ENCODE measurements around the gene PRPF39.
"Not testable (repeated sequence)": the region's sequence is repeated elsewhere in the genome, so short reads cannot be mapped to it uniquely, and the experiment has no call there.

PRPF39 gene

DNA sequence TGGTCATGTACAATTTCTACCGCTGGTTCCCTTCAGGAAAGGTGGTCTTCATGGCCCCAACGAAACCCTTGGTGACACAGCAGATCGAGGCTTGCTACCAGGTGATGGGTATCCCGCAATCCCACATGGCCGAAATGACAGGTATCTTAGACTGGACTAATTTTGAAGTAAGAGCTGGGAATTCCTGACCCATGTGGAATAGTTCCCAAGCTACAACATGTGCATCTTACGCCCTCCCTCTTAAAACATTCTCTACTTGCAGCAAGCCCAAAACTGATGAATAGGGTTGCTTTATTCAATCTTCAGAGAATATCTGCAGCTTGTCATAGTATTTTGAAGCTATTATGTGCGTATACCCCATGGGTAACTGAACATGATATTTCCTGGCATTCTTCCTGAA, 52.5 kb downstream of the PRPF39 start:
- DNase-seq (ENCODE audit: low spot score) = peak; percentile 12

DNA sequence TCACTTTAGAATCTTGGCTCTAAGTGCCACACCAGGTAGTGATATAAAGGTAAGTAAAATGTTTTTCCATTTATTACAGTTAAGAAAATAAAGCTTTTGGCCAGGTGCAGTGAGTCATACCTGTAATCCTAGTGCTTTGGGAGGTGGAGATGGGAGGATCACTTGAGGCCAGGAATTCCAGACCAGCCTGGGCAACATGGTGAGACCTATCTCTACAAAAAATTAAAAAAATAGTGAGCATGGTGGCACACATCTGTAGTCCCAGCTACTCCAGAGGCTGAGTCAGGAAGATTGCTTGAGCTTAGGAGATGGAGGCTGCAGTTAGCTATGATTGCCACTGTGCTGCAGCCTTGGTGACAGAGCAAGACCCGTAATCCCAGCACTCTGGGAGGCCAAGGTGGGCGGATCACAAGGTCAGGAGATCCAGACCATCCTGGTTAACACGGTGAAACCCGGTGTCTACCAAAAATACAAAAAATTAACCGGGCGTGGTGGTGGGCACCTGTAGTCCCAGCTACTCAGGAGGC, 56.8 kb downstream of the PRPF39 start:
- DNase-seq (ENCODE audit: low spot score) = no peak

DNA sequence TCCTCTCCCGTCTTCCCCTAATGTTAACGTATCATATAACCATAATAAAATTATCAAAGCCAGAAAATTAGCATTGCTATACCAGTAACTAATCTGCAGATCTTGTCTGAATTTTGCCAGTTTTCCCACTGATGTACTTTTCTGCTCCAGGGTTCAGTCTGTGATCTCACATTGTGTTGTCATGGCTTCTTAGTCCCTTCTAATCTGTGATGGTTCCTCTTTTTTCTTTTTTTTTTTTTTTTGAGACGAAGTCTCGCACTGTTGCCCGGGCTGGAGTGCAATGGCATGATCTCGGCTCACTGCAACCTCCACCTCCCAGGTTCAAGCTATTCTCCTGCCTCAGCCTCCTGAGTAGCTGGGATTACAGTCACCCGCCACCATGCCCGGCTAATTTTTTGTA, 58.2 kb downstream of the PRPF39 start:
- DNase-seq (ENCODE audit: low spot score) = not testable (repeated sequence)

DNA sequence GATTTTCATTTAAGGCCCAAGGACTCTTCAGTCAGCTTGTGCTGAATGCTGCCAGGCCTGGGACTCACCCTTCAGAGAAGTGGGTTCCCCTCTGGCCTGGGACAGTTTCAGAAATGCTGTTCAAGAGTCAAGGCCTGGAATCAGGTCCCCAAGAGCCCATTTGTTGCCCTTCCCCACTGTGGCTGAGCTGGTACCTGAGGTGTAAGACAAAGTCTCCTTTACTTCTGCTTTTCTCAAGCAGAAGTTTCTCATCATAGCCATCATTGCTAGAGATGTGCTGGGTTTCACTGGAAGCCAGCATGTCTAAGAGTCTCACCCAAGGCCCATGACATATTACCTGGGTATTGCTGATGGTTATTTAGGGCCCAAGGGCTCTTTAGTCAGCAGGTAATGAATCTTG, 60.7 kb downstream of the PRPF39 start:
- DNase-seq (ENCODE audit: low spot score) = no peak

DNA sequence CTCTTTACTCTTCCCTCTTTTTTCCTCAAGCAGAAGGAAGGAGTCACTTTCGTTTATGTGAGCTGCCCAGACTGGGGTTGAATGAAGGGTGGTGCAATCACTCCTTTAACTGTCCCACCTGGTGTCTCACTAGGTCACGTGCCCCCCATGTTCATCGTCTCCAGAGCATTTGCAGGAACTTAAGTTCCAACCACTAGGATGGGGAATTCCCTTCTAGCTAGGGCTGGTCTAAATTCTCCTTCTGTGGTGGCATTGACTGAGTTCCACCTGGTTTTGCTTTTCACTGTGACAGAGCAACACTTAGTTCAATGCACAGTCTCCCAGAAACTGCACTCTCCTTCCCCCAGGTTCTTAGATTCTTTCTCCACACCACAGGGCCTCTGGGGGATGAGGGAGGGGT, 61.3 kb downstream of the PRPF39 start:
- no peak for DNase-seq (ENCODE audit: low spot score)

DNA sequence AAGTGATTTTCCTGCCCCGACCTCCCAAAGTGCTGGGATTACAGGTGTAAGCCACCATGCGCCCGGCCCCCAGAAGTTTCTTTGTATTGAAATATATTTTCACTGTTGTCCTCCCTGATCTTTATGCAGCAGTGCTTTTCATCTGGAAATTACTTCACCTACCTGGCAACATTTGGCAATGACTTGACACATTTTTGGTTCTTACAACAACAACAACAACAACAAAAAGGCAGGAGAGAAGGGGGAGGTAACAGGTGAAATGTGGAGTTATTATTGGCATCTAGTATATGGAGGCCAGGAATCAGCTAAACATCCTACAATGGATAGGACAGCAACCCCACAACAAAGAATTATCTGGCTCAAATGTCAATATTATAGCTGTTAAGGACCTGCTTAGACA, 65.7 kb downstream of the PRPF39 start:
- no peak for DNase-seq (ENCODE audit: low spot score)

DNA sequence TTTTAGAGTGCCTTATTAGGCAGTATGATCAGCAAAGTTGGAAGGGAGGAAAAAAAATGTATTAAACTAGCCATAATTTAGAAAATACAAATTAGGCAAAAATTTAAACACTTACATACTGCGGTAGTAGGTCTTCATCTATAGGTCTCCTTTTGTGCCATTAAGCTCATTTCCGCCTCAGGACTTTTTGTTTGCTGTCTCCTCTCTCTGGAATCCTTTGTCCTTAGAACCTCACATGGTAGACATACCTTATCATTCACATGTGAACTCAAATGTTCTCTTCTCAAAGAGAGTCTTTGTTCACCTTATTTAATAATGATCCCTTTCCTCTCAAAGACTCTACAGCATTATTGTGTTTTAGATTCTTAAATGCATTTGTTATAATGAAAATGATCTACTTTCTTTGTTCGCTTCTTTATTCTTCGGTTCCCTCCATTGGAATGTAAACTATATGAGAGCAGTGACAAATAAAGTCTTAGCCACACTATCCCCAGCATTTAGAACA, 66.5 kb downstream of the PRPF39 start:
- DNase-seq (ENCODE audit: low spot score) = no peak

DNA sequence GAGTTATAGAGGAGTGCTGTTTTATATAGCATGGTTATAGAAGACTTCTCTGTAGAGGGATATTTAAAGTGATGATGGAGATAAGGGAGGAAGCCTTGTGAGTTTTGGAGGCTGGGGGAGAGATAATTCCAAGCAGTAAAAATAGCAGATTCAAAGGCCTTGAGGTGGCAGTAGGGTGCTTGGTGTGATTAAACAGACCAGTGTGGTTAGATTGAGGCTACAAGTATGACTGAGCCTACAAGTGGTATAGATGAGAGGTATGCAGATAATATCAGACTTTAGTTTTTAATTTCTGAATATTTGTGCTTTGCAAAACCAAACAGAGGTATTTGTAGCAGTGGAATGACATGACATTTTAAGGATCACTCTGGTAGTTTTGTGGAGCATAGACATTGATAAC, 72.2 kb downstream of the PRPF39 start:
- DNase-seq (ENCODE audit: low spot score) = no peak
